Measurements from ENCODE around the gene TAGLN.

DNA sequence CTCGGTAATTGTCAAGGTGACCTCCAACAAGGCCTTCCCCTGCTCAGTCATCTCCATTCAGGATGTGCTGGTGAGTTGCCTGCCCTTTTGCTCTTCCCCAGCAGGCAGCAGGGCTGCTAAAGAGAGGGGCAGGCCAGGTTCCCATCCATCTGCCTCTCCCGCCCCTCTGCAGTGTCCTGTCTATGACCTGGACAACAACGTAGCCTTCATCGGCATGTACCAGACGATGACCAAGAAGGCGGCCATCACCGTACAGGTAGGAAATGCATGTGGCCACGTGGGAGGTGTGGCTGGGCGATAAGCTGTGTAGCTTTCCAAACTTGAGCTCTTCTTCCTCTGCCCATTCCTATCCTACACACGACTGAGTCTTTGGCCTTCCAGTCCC, 16.6 kb upstream of the TAGLN start:
- TF ChIP-seq, protein P1, sequence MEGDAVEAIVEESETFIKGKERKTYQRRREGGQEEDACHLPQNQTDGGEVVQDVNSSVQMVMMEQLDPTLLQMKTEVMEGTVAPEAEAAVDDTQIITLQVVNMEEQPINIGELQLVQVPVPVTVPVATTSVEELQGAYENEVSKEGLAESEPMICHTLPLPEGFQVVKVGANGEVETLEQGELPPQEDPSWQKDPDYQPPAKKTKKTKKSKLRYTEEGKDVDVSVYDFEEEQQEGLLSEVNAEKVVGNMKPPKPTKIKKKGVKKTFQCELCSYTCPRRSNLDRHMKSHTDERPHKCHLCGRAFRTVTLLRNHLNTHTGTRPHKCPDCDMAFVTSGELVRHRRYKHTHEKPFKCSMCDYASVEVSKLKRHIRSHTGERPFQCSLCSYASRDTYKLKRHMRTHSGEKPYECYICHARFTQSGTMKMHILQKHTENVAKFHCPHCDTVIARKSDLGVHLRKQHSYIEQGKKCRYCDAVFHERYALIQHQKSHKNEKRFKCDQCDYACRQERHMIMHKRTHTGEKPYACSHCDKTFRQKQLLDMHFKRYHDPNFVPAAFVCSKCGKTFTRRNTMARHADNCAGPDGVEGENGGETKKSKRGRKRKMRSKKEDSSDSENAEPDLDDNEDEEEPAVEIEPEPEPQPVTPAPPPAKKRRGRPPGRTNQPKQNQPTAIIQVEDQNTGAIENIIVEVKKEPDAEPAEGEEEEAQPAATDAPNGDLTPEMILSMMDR (IDR thresholded peaks at IDR 0.05; ENCODE audit: low read length) = no peak
- TF ChIP-seq EZH2 (optimal IDR thresholded peaks at IDR 0.05; ENCODE audit: low read depth, low read length) = no peak
- no peak for TF ChIP-seq EZH2phosphoT487 (IDR thresholded peaks at IDR 0.05; ENCODE audit: low read length)

All from MM.1S (cell line).